ENCODE results near the gene TREML4.

Gene TREML4

GRCh38 chr6:41255638-41256246, 27.6 kb downstream of the TREML4 start:
- no peak for DNase-seq

DNA sequence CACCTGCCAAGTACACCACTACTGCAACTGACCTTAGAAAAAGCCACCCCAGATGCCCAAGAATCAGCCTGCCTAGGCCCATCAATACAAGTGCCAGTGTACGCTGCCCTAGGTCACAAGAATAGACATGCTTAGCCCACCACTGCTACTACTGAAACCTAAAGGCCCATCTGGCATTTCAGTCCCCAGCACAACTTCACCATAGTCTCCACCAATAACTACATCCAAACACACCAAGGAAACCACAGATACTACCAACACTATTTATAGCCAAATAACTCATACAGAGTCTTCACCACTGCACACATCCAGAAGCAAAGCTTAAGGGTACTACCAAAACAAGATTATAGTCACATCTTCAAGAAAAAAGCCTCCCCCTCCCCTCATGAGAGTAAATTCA, 28.2 kb downstream of the TREML4 start:
- no peak for DNase-seq

- DNase-seq, result no peak
Observed at GRCh38 chr6:41257369-41258195, 29.4 kb downstream of the TREML4 start.

GRCh38 chr6:41258196-41258493, 30.0 kb downstream of the TREML4 start:
- DNase-seq, result no peak

GRCh38 chr6:41262401-41262800, 34.3 kb downstream of the TREML4 start:
- DNase-seq, result no peak

GRCh38 chr6:41263267-41263666, 35.1 kb downstream of the TREML4 start:
- no peak for DNase-seq

DNA sequence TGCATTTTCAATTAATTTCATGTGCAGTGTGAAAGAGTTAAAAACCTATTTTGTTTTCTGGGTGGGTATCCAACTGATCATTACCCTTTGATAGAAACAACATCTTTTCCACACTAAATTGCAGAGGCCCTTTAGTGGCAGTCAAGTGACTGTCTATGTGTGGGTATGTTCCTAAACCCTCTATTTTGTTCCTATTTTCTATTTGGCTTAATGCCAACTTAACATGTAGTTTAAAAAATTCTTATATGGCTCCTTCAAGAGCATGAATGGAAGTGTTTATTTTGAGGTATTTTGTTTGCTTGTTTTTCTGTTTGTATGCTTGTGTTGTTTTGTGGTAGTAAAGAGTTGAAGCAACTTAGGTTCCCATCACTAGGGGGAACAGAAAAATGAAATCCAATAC, 38.4 kb downstream of the TREML4 start:
- no peak for DNase-seq

DNA sequence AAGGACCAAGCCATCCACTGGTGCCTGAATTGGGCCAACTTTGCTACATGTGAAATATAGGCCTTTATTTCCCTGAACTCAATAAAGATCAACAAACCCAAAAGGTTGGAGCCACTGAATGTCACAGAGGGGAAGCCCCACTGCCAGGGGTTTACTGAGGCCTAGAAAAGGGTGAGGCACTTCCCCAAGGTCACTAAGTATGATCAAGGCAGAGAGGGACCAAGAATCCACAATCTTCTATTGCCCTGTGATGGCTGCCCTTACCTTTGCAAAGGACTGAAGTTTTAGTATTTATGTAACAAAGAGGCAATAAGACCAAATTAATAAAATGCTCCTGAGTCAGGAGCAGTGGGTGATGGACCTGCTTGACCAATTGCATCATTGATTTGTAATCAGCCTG, 40.3 kb downstream of the TREML4 start:
- no peak for DNase-seq

DNA sequence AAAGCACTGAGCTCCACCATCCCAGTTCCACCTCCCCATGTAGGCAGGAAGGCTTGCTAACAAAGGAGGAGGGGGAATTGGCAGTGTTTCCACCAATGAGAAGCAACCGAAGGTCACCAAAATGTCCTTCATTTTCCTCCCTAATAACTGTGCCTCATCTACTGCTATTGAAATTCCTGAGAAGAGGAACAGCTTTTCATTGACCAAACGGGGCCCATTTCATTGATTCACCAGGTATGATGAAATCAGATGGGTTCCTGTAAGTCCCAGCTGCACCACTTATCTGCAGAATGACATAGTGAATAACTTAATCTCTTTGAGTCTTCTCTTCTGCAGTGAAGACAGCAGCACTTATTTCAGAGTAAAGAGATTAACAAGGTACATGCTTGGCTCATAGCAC, 41.0 kb downstream of the TREML4 start:
- DNase-seq, result no peak

- DNase-seq, result no peak
Observed at GRCh38 chr6:41269716-41270115, 41.6 kb downstream of the TREML4 start.

GRCh38 chr6:41271901-41272395, 43.8 kb downstream of the TREML4 start:
- no peak for DNase-seq

GRCh38 chr6:41272591-41273240, 44.6 kb downstream of the TREML4 start:
- no peak for DNase-seq

GRCh38 chr6:41273714-41274113, 45.6 kb downstream of the TREML4 start:
- no peak for DNase-seq

DNA sequence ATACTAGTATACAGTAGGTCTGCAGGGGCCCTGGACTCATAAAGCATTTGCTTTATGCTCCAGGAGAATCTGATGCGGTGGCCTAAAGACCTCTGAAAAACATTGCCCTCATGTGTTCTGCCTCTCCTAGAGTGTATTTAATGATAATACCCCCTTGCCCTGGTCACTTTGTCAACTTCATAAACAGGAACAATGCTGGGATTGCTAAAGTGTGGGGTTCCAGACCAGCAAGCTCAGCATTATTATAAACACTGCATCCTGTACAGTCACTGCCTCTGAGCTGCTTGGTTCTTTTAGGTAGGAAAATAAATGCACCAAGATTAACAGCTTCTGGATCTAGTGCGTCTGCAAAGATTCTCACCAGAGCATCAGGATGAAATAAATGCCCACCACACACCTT, 46.1 kb downstream of the TREML4 start:
- DNase-seq, result no peak

DNA sequence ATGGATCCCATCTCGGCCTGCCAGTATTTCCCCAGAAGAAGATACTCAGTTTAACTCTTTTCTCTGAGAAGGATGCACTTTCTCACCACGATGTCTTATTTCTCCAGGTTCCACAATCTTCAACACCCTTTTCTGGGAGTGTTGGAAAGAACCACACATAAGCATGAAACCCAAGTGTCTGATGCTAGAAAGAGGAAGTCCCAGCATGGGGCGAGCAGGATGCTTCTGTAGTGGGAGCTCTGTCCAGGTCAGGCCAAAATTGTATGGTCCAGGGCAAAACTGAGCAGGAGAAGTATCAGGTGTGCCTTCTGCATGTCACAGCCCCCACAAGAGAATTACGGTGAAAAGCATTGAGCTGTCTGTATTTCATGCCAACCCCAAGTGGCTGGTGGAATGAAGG, 47.3 kb downstream of the TREML4 start:
- no peak for DNase-seq

GRCh38 chr6:41277605-41278004, 49.5 kb downstream of the TREML4 start:
- DNase-seq, result no peak

- DNase-seq, result peak; percentile 65
Observed at GRCh38 chr6:41278699-41279405, 50.7 kb downstream of the TREML4 start.

- no peak for DNase-seq
Observed at GRCh38 chr6:41280381-41281057, 52.4 kb downstream of the TREML4 start.

DNA sequence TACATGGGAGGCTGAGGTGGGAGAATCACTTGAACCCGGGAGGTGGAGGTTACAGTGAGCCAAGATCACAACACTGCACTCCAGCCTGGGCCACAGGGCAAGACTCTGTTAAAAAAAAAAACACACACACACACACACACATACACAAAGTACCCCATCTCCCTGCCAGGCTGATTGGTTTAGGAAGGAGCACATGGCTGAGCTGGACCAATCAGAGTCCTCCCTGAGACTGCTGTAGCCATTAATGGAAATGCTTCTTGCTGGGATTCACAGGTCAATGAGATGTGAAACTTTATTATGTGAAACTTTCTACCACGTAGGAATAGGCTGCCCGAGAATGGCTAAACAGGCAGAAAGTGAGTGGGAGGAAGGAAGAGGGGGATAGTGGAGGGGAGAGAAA, 55.5 kb downstream of the TREML4 start:
- DNase-seq, result no peak

DNA sequence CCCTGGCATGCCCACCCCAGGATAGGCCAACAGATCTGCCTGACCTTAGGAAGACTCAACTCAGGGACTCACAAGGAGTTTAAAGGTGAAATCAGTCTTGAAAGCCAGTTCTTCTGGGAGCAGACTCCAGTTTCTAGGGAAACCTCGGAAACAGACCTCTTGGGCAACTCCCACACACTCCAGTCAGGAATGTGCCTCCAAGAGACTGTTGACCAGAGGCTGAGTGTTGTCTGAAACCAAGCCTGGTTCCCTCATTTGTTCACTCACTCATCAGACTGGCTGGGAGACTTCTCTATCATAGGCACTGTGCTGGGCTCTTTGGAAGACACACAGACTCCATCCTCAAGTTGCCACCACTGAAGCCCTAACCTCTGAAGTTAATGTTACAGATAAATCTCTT, 56.6 kb downstream of the TREML4 start:
- DNase-seq, result no peak

DNA sequence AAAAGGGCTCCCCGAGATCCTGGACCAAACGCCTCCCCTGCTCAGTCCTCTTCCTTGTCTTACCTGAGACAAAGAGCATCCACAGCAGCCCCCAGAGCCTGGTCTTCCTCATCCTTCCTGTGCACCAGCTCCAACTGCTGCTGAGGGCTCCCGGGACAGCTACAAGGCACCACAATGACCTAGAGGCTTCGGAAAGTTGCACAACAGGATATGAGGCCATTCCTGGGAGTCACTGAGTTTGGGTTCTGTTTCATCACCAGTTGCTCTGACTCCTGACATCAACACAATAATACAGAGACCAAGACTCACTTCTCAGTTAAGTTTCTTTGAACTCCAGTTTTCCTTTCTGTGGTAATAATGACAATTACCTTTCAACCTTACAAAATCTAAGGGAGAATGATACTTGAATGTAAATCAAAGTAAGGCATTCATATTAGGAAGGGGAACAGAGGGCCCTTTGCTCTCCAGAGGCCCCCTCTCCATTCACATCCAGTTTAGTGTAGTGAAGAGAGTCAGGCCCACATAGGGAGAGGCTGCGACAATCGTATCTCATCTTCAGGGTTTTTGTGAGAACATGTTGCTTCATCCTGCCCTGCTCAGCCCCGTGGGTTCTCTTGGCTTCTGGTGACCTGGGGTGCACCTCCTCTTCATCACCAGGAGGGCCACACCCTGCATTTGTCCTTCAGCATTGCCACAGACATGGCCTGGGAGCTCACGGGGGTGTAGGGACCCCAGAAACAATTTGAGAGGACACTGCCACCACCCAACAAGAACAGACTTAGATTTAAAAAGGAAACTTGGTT, 58.6 kb downstream of the TREML4 start, which contains the start of gene TREM1:
TSS of gene TREM1 (minus strand) at position 139 of the 803 bp plus-strand sequence. CDS start at position 112, 27 bp downstream.
- no peak for DNase-seq
